BJ (cell line): ENCODE results near the gene IFIT2. TPM values are rescaled to one million over a fixed set of nuclear protein-coding genes. Genes with fewer than 3 reads are reported as not detected.
"Not testable (repeated sequence)": the region's sequence is repeated elsewhere in the genome, so short reads cannot be mapped to it uniquely, and the experiment has no call there.

ENCODE experiments used
- CTCF ChIA-PET: fragments of 350-600 bp; formaldehyde crosslinking; extraction: SDS; loops from one replicate; lab custom pipeline; 2021; ENCODE audit warnings: antibody characterized with exemption, inconsistent platforms; lab: Yijun Ruan, JAX
- POLR2A ChIA-PET: fragments of 300-600 bp; sonication (Branson Sonifier 250); formaldehyde crosslinking; extraction: SDS; loops from one replicate; lab custom pipeline; 2021; ENCODE audit warnings: antibody characterized with exemption; lab: Charles Lee
- DNase-seq: peaks from one replicate; pipeline ENCODE4 v3.0.0-alpha.2; 2011; ENCODE audit warnings: low read depth
- H3K27me3 ChIP-seq: 2 replicates; pipeline ENCODE4 v1.6.0; 2011; ENCODE audit warnings: low read length; ENCODE audit not compliant: control insufficient read depth, insufficient read depth
- H3K36me3 ChIP-seq: 2 replicates; pipeline ENCODE4 v1.5.1; 2011; ENCODE audit warnings: low read length; ENCODE audit not compliant: control insufficient read depth, insufficient read depth
- H3K4me3 ChIP-seq: 2 replicates; pipeline ENCODE4 v1.5.1; 2011; ENCODE audit warnings: low read depth, mild to moderate bottlenecking, control low read depth, low read length
- CTCF ChIP-seq: IDR thresholded peaks from 2 replicates; pipeline ENCODE4 v1.5.1; 2011; ENCODE audit warnings: low read depth, mild to moderate bottlenecking, control low read depth, inconsistent platforms, low read length, moderate library complexity; ENCODE audit not compliant: insufficient read depth
- polyA plus RNA-seq: library from polyadenylated mRNA; depleted of rRNA; stranded (reverse); fragments of >200 nt; gene quantifications from 2 replicates; pipeline ENCODE4 v1.2.3, GENCODE V29; 2011

Gene IFIT2
- polyA plus RNA-seq, 1 experiment: 6.2 TPM

DNA sequence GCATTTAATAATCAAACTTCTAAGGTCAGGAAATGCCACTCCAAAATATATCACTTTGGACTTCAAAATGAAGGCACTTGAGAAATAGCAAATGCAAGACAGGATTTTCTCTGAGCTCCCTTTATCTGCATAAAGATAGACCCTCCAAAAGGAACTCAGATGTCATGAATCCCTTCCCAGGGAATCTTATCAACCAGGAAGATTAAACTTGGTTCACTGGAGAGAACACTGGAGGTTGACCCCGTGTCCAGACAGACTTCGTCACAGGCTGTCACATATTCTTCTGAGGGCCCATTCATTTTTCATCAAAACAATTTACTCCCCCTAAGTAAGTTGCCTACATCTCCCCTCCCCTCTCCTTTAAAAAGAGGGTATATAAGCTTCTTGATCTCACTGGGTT is 47.1 kb downstream of the IFIT2 start:
- ChIA-PET POLR2A (no interaction called here), CTCF (interaction anchor here (1.0 kb wide), 1 partner anchor 20 kb away, joined by 4 read pairs; no protein-coding TSS in a partner anchor)
- no peak overlapping the region for H3K4me3 ChIP-seq
- no peak for TF ChIP-seq CTCF
- DNase-seq: no peak
- H3K27me3 ChIP-seq: no peaks in the 10 kb centered on the region
- H3K36me3 ChIP-seq: no peaks in the 10 kb centered on the region

- H3K36me3 ChIP-seq, H3K27me3 ChIP-seq, POLR2A ChIA-PET, H3K4me3 ChIP-seq, DNase-seq: not testable (repeated sequence)
- CTCF ChIA-PET: interaction anchor here (1.2 to 2.4 kb wide), 2 partner anchors 19 to 68 kb away, joined by 3 to 11 read pairs; no protein-coding TSS in a partner anchor
Measured at GRCh38 chr10:89350631-89351315, 48.9 kb downstream of the IFIT2 start.

- Histone ChIP-seq H3K36me3 (no peaks in the 10 kb centered on the region), H3K4me3 (no peak overlapping the region), H3K27me3 (no peaks in the 10 kb centered on the region)
- no peak for TF ChIP-seq CTCF
- POLR2A ChIA-PET: no interaction called here
- CTCF ChIA-PET: interaction anchor here (0.8 to 2.4 kb wide), 3 partner anchors 18 to 68 kb away, joined by 3 to 11 read pairs (median 3); no protein-coding TSS in a partner anchor
- no peak for DNase-seq
Measured at GRCh38 chr10:89351412-89351779, 49.5 kb downstream of the IFIT2 start.

GRCh38 chr10:89351780-89352597 is 50.1 kb downstream of the IFIT2 start:
- H3K27me3 ChIP-seq: no peaks in the 10 kb centered on the region
- H3K36me3 ChIP-seq: no peaks in the 10 kb centered on the region
- no peak overlapping the region for H3K4me3 ChIP-seq
- CTCF ChIA-PET: interaction anchor here (0.7 to 2.4 kb wide), 3 partner anchors 18 to 502 kb away, joined by 3 to 11 read pairs (median 3); no protein-coding TSS in a partner anchor
- peak; percentile 99 for DNase-seq
- POLR2A ChIA-PET: no interaction called here
- TF ChIP-seq CTCF: no peak

DNA sequence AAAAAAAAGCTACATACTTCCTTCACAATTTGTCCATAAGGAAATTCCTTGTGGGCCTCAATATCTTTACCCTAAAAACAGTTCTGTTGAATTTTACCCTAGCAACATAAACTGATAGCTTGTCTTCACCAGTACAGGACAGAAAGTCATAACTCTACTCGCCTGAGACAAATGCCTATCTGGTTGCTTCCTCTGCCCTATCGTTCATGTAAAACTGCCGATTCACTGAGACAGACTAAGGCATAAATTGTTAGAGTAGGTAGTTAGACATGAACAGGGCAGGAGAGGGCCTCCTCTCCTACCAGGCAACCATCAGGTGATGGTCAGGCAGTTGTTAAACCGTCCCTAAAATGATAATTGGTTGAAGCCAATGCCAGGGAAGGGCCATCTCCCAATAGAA is 51.0 kb downstream of the IFIT2 start:
- DNase-seq: no peak
- ChIA-PET POLR2A (interaction anchor here (0.6 kb wide), 2 partner anchors 62 to 91 kb away, joined by 7 read pairs; no protein-coding TSS in a partner anchor), CTCF (interaction anchor here (2.4 kb wide), 1 partner anchor 17 kb away, joined by 11 read pairs; no protein-coding TSS in a partner anchor)
- Histone ChIP-seq H3K27me3 (no peaks in the 10 kb centered on the region), H3K4me3 (no peak overlapping the region), H3K36me3 (no peaks in the 10 kb centered on the region)
- TF ChIP-seq CTCF: no peak
